Tibial artery (tissue), 4 donors: Measurements from ENCODE around the gene NLRP8.
"Not testable (repeated sequence)": the region's sequence is repeated elsewhere in the genome, so short reads cannot be mapped to it uniquely, and the experiment has no call there.

Experiments used
- DNase-seq, 2 donors: peaks; one replicate each; pipeline ENCODE4 v3.0.0-alpha.2; 2019
- H3K27ac ChIP-seq, 2 donors: fragments of 200-600 bp; sonication (generic) in 1 of 2; 1 replicate in 1 of 2; 2 replicates in 1 of 2; pipeline ENCODE4 v1.5.1; 2018 to 2019; ENCODE audit warnings: mild to moderate bottlenecking in 1 of 2
- H3K27me3 ChIP-seq, 2 donors: fragments of 200-600 bp; sonication (generic) in 1 of 2; one replicate each; pipeline versions ENCODE4 v1.5.1 to v1.6.0; 2016 to 2019
- H3K36me3 ChIP-seq, 3 donors: fragments of 200-600 bp; sonication (generic) in 2 of 3; one replicate each; pipeline ENCODE4 v1.5.1; 2016 to 2019; ENCODE audit warnings: mild to moderate bottlenecking in 2 of 3
- H3K4me1 ChIP-seq, 4 donors: fragments of 200-600 bp; sonication (generic) in 2 of 4; 1 replicate in 3 of 4; 2 replicates in 1 of 4; pipeline ENCODE4 v1.5.1; 2016 to 2019
- H3K4me3 ChIP-seq, 2 donors: fragments of 200-600 bp; sonication (generic) in 1 of 2; 1 replicate in 1 of 2; 2 replicates in 1 of 2; pipeline ENCODE4 v1.5.1; 2018 to 2019; ENCODE audit warnings: mild to moderate bottlenecking in 2 of 2
- H3K9me3 ChIP-seq, 3 donors: fragments of 200-600 bp; sonication (generic) in 1 of 3; one replicate each; pipeline ENCODE4 v1.5.1; 2016 to 2019
- CTCF ChIP-seq, 2 experiments: fragments of 200-600 bp in 1 of 2; fragments of 450-650 bp in 1 of 2; IDR thresholded peaks; one replicate each; pipeline ENCODE4 v1.5.1; 2017 to 2019; ENCODE audit warnings: antibody characterized with exemption in 2 of 2, mild to moderate bottlenecking in 1 of 2, moderate library complexity in 1 of 2
- intact Hi-C: fragments of 100-400 bp; cut with DNase I; formaldehyde crosslinking; loops from one replicate; pipeline ENCODE4 v1.15.0; 2023; ENCODE audit warnings: low total_unique reads

The NLRP8 gene

GRCh38 chr19:55927991-55928390 lies 19.6 kb upstream of the NLRP8 start:
- no peak for DNase-seq
- H3K9me3 ChIP-seq = peaks cover 0 to 5% (median 5%) of the 10 kb centered on the region in 3 donors
- intact Hi-C loops = no loop called here

GRCh38 chr19:55929258-55929657 lies 18.4 kb upstream of the NLRP8 start:
- intact Hi-C loops, H3K4me1 ChIP-seq, H3K27ac ChIP-seq, DNase-seq, H3K9me3 ChIP-seq, H3K36me3 ChIP-seq, H3K27me3 ChIP-seq, H3K4me3 ChIP-seq: not testable (repeated sequence)

More at GRCh38 chr19:55927991-55928390, 19.6 kb upstream of the NLRP8 start:
- H3K27ac ChIP-seq = no peak overlapping the region
- no peaks in the 10 kb centered on the region for H3K4me1 ChIP-seq
- H3K36me3 ChIP-seq = no peaks in the 10 kb centered on the region
- no peaks in the 10 kb centered on the region for H3K27me3 ChIP-seq
- no peak overlapping the region for H3K4me3 ChIP-seq
- TF ChIP-seq CTCF (IDR thresholded peaks at IDR 0.05) = no peak

GRCh38 chr19:55930996-55931515 lies 16.6 kb upstream of the NLRP8 start:
- H3K27me3 ChIP-seq = no peaks in the 10 kb centered on the region
- peaks cover 0 to 3% (median 0%) of the 10 kb centered on the region in 3 donors for H3K9me3 ChIP-seq
- H3K4me3 ChIP-seq = no peak overlapping the region
- intact Hi-C loops = no loop called here
- no peak for DNase-seq
- no peak overlapping the region for H3K27ac ChIP-seq
- H3K36me3 ChIP-seq = no peaks in the 10 kb centered on the region
- H3K4me1 ChIP-seq = no peaks in the 10 kb centered on the region
- no peak for TF ChIP-seq CTCF (IDR thresholded peaks at IDR 0.05)

GRCh38 chr19:55931936-55932386 lies 15.7 kb upstream of the NLRP8 start, which contains the start of gene NLRP13:
TSS of gene NLRP13 (minus strand) at chr19:55932336. CDS start at chr19:55932311, 25 bp downstream.
- H3K27me3 ChIP-seq = no peaks in the 10 kb centered on the region
- no peak for DNase-seq
- H3K9me3 ChIP-seq = peaks cover 0 to 3% (median 0%) of the 10 kb centered on the region in 3 donors
- TF ChIP-seq CTCF (IDR thresholded peaks at IDR 0.05) = no peak
- no peaks in the 10 kb centered on the region for H3K36me3 ChIP-seq
- no peaks in the 10 kb centered on the region for H3K4me1 ChIP-seq
- intact Hi-C loops = no loop called here
- H3K27ac ChIP-seq = no peak within 1 kb of the TSS
- no peak within 1 kb of the TSS for H3K4me3 ChIP-seq

- no peaks in the 10 kb centered on the region for H3K36me3 ChIP-seq
- no peak overlapping the region for H3K4me3 ChIP-seq
- no peaks in the 10 kb centered on the region for H3K27me3 ChIP-seq
- H3K27ac ChIP-seq = no peak overlapping the region
- intact Hi-C loops = no loop called here
- DNase-seq = no peak
- no peak for TF ChIP-seq CTCF (IDR thresholded peaks at IDR 0.05)
- peaks cover 0 to 8% (median 0%) of the 10 kb centered on the region in 3 donors for H3K9me3 ChIP-seq
- H3K4me1 ChIP-seq = no peaks in the 10 kb centered on the region
Observed at GRCh38 chr19:55935206-55935605, 12.4 kb upstream of the NLRP8 start.

GRCh38 chr19:55939206-55939605 lies 8.4 kb upstream of the NLRP8 start:
- no peak for TF ChIP-seq CTCF (IDR thresholded peaks at IDR 0.05)
- Histone ChIP-seq H3K27me3 (no peaks in the 10 kb centered on the region), H3K9me3 (peaks cover 0 to 8% (median 0%) of the 10 kb centered on the region in 3 donors), H3K36me3 (no peaks in the 10 kb centered on the region), H3K4me1 (no peaks in the 10 kb centered on the region), H3K4me3 (no peak overlapping the region), H3K27ac (no peak overlapping the region)
- no peak for DNase-seq
- intact Hi-C loops = no loop called here
